Ammon's horn (tissue), 1 donor: ENCODE data around the gene OR10AD1.
A peak's percentile ranks its signal among the peaks of the same experiment; 100 is the strongest.
"Not testable (repeated sequence)": the region's sequence is repeated elsewhere in the genome, so short reads cannot be mapped to it uniquely, and the experiment has no call there.

Source experiments
- DNase-seq: peaks from one replicate; pipeline ENCODE4 v3.0.0-alpha.2; 2016; ENCODE audit warnings: low spot score

The OR10AD1 gene

GRCh38 chr12:48160807-48161206, 42.3 kb downstream of the OR10AD1 start:
- peak; percentile 71 for DNase-seq

GRCh38 chr12:48160046-48160445, 43.0 kb downstream of the OR10AD1 start:
- DNase-seq = no peak

- DNase-seq = no peak
These were observed 45.2 kb downstream of the OR10AD1 start for GRCh38 chr12:48157889-48158370.

- DNase-seq = peak; percentile 98
These were observed 45.8 kb downstream of the OR10AD1 start, which contains the start of gene ASB8 for GRCh38 chr12:48157018-48157888. ASB8 (minus strand) TSS chr12:48157515; CDS start chr12:48153496, 4,019 bp downstream.

GRCh38 chr12:48156652-48157017, 46.5 kb downstream of the OR10AD1 start:
- DNase-seq = no peak

- not testable (repeated sequence) for DNase-seq
These were observed 47.3 kb downstream of the OR10AD1 start for GRCh38 chr12:48155786-48156185.
